ENCODE data around the gene CFAP65. TPM values are rescaled to one million over a fixed set of nuclear protein-coding genes. Genes with fewer than 3 reads are reported as not detected.

CFAP65 gene
- total and polyA plus RNA-seq, 7 donors: under 0.01 to 0.10 (median under 0.01) TPM; not detected in 4

DNA sequence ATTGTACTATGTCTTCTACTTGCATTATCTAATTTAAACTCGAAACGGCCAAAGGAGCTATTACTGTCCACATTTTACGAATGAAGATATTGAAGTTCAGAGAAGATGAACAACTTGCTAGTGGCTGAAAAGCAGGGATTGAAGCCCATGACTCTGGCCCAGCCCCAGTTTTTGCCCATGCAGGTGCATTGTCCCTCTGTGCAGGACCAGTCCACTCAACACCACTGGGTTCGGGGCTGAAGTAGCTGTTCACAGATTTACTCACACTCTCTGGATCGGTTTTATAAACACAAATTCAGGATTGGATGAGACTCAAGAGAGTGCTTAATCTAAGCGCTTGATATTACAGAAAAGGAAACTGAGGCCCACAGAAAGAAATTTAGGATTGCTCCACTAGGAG, 20.8 kb upstream of the CFAP65 start:
- WGBS, 2 donors: 76 to 86% methylated on average over 6 of the region's 6 CpGs
- Histone ChIP-seq H3K36me3 (no peaks in the 10 kb centered on the region), H3K4me3 (no peak overlapping the region), H3K27me3 (peaks cover 47 to 73% (median 56%) of the 10 kb centered on the region in 3 donors), H3K27ac (no peak overlapping the region), H3K9me3 (no peaks in the 10 kb centered on the region), H3K4me1 (peaks cover 3 to 43% (median 41%) of the 10 kb centered on the region in 4 donors)
- intact Hi-C loops (cut with DNase I): no loop called here
- no peak for DNase-seq
- TF ChIP-seq, protein P1, sequence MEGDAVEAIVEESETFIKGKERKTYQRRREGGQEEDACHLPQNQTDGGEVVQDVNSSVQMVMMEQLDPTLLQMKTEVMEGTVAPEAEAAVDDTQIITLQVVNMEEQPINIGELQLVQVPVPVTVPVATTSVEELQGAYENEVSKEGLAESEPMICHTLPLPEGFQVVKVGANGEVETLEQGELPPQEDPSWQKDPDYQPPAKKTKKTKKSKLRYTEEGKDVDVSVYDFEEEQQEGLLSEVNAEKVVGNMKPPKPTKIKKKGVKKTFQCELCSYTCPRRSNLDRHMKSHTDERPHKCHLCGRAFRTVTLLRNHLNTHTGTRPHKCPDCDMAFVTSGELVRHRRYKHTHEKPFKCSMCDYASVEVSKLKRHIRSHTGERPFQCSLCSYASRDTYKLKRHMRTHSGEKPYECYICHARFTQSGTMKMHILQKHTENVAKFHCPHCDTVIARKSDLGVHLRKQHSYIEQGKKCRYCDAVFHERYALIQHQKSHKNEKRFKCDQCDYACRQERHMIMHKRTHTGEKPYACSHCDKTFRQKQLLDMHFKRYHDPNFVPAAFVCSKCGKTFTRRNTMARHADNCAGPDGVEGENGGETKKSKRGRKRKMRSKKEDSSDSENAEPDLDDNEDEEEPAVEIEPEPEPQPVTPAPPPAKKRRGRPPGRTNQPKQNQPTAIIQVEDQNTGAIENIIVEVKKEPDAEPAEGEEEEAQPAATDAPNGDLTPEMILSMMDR (IDR thresholded peaks at IDR 0.05): no peak
- no peak for TF ChIP-seq POLR2AphosphoS5 (IDR thresholded peaks at IDR 0.05)

DNA sequence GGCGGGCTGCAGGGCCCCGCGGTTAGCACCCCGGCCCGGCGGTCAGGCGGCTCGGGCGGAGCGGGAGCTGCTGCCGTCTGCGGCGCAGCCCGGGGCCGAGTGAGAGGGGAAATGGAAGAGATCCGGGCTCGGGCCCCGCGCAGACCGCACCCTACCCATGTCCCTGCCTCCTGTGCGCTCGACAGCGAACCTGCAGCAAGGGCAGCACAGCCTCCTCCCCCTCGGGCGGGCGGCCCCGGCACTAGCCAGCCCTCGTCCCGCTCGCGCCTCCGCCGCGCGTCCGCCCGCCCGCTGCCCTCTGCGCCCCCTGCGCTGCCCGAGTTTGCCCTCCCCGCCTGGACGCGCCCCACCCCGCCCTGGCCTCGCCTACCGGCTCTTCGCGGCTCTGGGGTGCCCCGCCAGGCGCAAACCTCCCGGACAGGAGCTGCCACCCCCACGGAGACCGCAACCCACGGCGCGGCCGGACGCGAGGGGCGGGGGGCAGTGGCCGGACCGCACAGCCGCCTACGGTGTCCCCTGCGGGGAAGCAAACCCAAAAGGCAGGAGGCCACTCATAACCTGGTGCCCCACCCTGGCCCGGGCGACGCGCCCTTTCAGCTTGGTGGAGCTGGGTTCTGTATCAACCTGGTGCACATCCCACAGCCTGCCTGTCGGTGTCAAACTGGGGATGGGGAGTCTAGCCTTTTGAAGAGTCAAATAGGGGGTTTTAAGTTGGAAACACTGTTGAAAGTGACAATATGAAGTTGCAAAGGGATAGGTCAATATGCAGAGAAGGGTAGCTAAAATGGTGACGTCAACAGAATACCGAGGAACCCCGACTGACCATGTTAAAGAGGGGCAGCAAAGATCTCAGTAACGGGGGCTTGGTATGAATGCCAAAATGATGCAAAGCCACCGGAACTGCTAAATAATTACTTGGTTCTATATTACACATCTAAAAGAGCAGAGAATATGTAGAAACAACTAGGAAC, 19.8 kb upstream of the CFAP65 start, which contains the start of gene IHH:
IHH (minus strand) TSS at position 101 of the 971 bp plus-strand sequence. CDS start 454 bp downstream, outside the sequence.
- H3K4me1 ChIP-seq: peaks cover 3 to 45% (median 42%) of the 10 kb centered on the region in 4 donors
- no peak for DNase-seq
- intact Hi-C loops (cut with DNase I): no loop called here
- H3K9me3 ChIP-seq: no peaks in the 10 kb centered on the region
- TF ChIP-seq, protein P1 (IDR thresholded peaks at IDR 0.05): no peak
- TF ChIP-seq POLR2AphosphoS5 (IDR thresholded peaks at IDR 0.05): peak in 1 of 4 donors; percentile 44
- H3K27ac ChIP-seq: peak within 1 kb of the TSS in 1 of 4 donors; percentile 41
- H3K36me3 ChIP-seq: no peaks in the 10 kb centered on the region
- peaks cover 55 to 83% (median 64%) of the 10 kb centered on the region in 3 donors for H3K27me3 ChIP-seq
- 1 to 2% methylated on average over 76 of the region's 76 CpGs for WGBS, 2 donors
- peak within 1 kb of the TSS in 3 of 4 donors; percentile 23 to 31 (median 25) for H3K4me3 ChIP-seq

DNA sequence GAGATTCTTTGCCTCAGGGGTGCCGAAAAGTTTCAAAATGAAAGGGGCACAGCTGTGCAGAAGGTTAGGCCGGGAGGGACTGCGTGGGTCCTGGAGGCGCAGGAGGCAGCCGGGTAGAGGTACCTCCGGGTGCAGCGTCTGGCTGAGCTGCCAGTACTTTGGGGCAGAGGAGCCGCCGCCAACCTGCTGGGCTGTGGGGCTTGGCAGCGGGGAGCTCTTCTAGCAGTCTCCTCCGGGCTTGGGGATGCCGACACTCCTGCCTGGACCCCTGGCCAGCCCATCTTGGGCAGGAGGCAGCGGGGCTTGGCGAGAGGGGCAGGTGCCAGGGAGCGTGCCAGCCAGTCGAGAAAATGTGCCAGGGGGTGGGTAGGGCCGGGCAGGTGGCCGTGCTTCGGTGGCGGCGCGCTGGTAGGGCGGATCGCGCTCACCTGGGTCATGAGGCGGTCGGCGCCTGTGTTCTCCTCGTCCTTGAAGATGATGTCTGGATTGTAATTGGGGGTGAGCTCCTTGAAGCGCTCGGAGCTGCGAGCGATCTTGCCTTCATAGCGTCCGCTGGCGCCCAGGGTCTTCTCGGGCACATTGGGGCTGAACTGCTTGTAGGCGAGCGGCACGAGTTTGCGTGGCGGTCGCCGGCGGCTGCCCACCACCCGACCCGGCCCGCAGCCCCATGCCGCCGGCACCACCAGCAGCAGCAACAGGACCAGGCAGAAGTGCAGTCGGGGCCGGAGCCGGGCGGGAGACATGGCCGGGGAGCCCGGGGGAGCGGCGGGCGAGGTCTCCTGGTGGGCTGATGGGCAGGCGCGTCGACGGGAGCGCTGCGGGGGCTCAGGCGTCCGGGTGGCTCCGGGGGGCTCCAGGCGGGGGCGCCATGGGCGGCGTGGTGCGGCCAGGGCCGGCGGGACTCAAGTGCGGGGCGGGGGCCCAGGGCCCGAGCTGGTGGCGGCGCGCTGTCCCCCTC, 18.7 kb upstream of the CFAP65 start:
- H3K36me3 ChIP-seq: no peaks in the 10 kb centered on the region
- DNase-seq: no peak
- H3K9me3 ChIP-seq: no peaks in the 10 kb centered on the region
- 2 to 4% methylated on average over 81 of the region's 81 CpGs for WGBS, 2 donors
- H3K4me3 ChIP-seq: peak overlapping the region in 3 of 4 donors; percentile 23 to 31 (median 25)
- peaks cover 3 to 45% (median 42%) of the 10 kb centered on the region in 4 donors for H3K4me1 ChIP-seq
- TF ChIP-seq, protein P1 (IDR thresholded peaks at IDR 0.05): no peak
- TF ChIP-seq POLR2A (IDR thresholded peaks at IDR 0.05) (no peak), EP300 (IDR thresholded peaks at IDR 0.05) (no peak), POLR2AphosphoS5 (IDR thresholded peaks at IDR 0.05) (no peak)
- H3K27ac ChIP-seq: peak overlapping the region in 1 of 4 donors; percentile 41
- H3K27me3 ChIP-seq: peaks cover 55 to 94% (median 71%) of the 10 kb centered on the region in 3 donors
- intact Hi-C loops (cut with DNase I): loop anchor here (2.0 to 5.0 kb wide), 2 partner anchors 97 to 237 kb away; no protein-coding TSS in a partner anchor

DNA sequence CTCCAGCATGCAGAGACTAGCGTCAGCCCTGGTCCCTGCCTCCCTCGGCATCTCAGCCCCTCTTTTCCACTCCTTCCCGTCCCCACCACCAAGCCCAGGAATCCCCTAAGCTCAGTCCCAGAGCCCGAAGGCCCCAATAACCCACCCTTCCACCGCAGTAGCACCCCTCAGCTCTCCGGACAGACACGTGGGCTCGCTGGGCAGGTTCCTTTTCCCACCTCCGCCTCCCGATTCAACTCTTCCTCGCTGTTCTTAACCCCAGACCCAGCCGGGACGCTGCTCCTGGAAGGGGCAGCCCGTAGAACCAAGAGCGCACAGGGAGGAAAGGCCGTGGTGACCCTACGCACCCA, 18.0 kb upstream of the CFAP65 start:
- H3K4me3 ChIP-seq: peak overlapping the region in 1 of 4 donors; percentile 31
- H3K27ac ChIP-seq: no peak overlapping the region
- no peak for TF ChIP-seq EP300 (IDR thresholded peaks at IDR 0.05)
- no peak for TF ChIP-seq POLR2AphosphoS5 (IDR thresholded peaks at IDR 0.05)
- TF ChIP-seq POLR2A (IDR thresholded peaks at IDR 0.05): no peak
- TF ChIP-seq, protein P1 (IDR thresholded peaks at IDR 0.05): no peak
- no peak for DNase-seq
- H3K9me3 ChIP-seq: no peaks in the 10 kb centered on the region
- H3K27me3 ChIP-seq: peaks cover 55 to 98% (median 71%) of the 10 kb centered on the region in 3 donors
- no peaks in the 10 kb centered on the region for H3K36me3 ChIP-seq
- H3K4me1 ChIP-seq: peaks cover 3 to 45% (median 42%) of the 10 kb centered on the region in 4 donors
- 1 to 5% methylated on average over 17 of the region's 17 CpGs for WGBS, 2 donors
- intact Hi-C loops (cut with DNase I): loop anchor here (2.0 to 5.0 kb wide), 2 partner anchors 97 to 238 kb away; no protein-coding TSS in a partner anchor
